ENCODE results near the gene VPS13D.

Gene VPS13D

GRCh38 chr1:12542616-12543592, 313.1 kb downstream of the VPS13D start:
- no peak for DNase-seq

GRCh38 chr1:12543740-12544154, 313.9 kb downstream of the VPS13D start:
- DNase-seq, result no peak

GRCh38 chr1:12544357-12544756, 314.5 kb downstream of the VPS13D start:
- DNase-seq, result no peak

- no peak for DNase-seq
Observed at GRCh38 chr1:12544992-12545391, 315.2 kb downstream of the VPS13D start.

- DNase-seq, result peak; percentile 59
Observed at GRCh38 chr1:12546771-12547585, 317.1 kb downstream of the VPS13D start.

GRCh38 chr1:12547586-12548225, 317.9 kb downstream of the VPS13D start:
- no peak for DNase-seq

GRCh38 chr1:12548279-12548972, 318.6 kb downstream of the VPS13D start:
- DNase-seq, result no peak

- DNase-seq, result peak; percentile 82
Observed at GRCh38 chr1:12548973-12549459, 319.2 kb downstream of the VPS13D start.

GRCh38 chr1:12549460-12550349, 319.9 kb downstream of the VPS13D start:
- peak; percentile 89 for DNase-seq

- no peak for DNase-seq
Observed at GRCh38 chr1:12551584-12551983, 321.8 kb downstream of the VPS13D start.

- DNase-seq, result no peak
Observed at GRCh38 chr1:12552111-12552888, 322.5 kb downstream of the VPS13D start.

- DNase-seq, result no peak
Observed at GRCh38 chr1:12552951-12553921, 323.4 kb downstream of the VPS13D start.

GRCh38 chr1:12553963-12554362, 324.1 kb downstream of the VPS13D start:
- no peak for DNase-seq

GRCh38 chr1:12554521-12555305, 324.9 kb downstream of the VPS13D start:
- DNase-seq, result no peak

- DNase-seq, result no peak
Observed at GRCh38 chr1:12555411-12556367, 325.9 kb downstream of the VPS13D start.

GRCh38 chr1:12556368-12556930, 326.6 kb downstream of the VPS13D start:
- DNase-seq, result peak; percentile 87

Data from femur (tissue), 1 donor.